HG03520 (cell line): ENCODE measurements around the gene PHF21A.
"Not testable (repeated sequence)": the region's sequence is repeated elsewhere in the genome, so short reads cannot be mapped to it uniquely, and the experiment has no call there.

Experiments used
- ATAC-seq: cut with Tn5 transposase; IDR thresholded peaks from one replicate; pipeline ENCODE4 v1.9.1; 2021; ENCODE audit warnings: mild to moderate bottlenecking, moderate library complexity; ENCODE audit not compliant: unreplicated experiment

The PHF21A gene

GRCh38 chr11:46120346-46121300 is 631 bp downstream of the PHF21A start:
- no peak for ATAC-seq

- ATAC-seq: no peak
Measured at GRCh38 chr11:46119352-46120216, 1.7 kb downstream of the PHF21A start.

GRCh38 chr11:46118702-46119351 is 2.4 kb downstream of the PHF21A start:
- ATAC-seq: no peak

- no peak for ATAC-seq
Measured at GRCh38 chr11:46117842-46118241, 3.4 kb downstream of the PHF21A start.

- not testable (repeated sequence) for ATAC-seq
Measured at GRCh38 chr11:46116712-46117037, 4.6 kb downstream of the PHF21A start.

- ATAC-seq: no peak
Measured at GRCh38 chr11:46116007-46116711, 5.1 kb downstream of the PHF21A start.

- ATAC-seq: no peak
Measured at GRCh38 chr11:46114961-46115360, 6.3 kb downstream of the PHF21A start.

- ATAC-seq: no peak
Measured at GRCh38 chr11:46114378-46114777, 6.9 kb downstream of the PHF21A start.

GRCh38 chr11:46112961-46113607 is 8.2 kb downstream of the PHF21A start:
- ATAC-seq: peak; percentile 87

- ATAC-seq: no peak
Measured at GRCh38 chr11:46108751-46109150, 12.5 kb downstream of the PHF21A start.

- no peak for ATAC-seq
Measured at GRCh38 chr11:46107780-46108179, 13.5 kb downstream of the PHF21A start.

GRCh38 chr11:46107408-46107718 is 13.9 kb downstream of the PHF21A start:
- no peak for ATAC-seq

GRCh38 chr11:46106530-46107407 is 14.5 kb downstream of the PHF21A start:
- ATAC-seq: no peak

GRCh38 chr11:46105926-46106325 is 15.3 kb downstream of the PHF21A start:
- ATAC-seq: no peak

GRCh38 chr11:46105134-46105628 is 16.1 kb downstream of the PHF21A start:
- no peak for ATAC-seq

GRCh38 chr11:46102843-46103242 is 18.4 kb downstream of the PHF21A start:
- ATAC-seq: no peak

GRCh38 chr11:46100670-46101069 is 20.6 kb downstream of the PHF21A start:
- ATAC-seq: peak; percentile 50

- ATAC-seq: no peak
Measured at GRCh38 chr11:46099963-46100316, 21.3 kb downstream of the PHF21A start.

GRCh38 chr11:46090375-46090774 is 30.9 kb downstream of the PHF21A start:
- ATAC-seq: no peak
